HG02763 (cell line): Measurements from ENCODE around the gene CGB2.
"Not testable (repeated sequence)": the region's sequence is repeated elsewhere in the genome, so short reads cannot be mapped to it uniquely, and the experiment has no call there.

ENCODE experiments used
- ATAC-seq: cut with Tn5 transposase; IDR thresholded peaks from one replicate; pipeline ENCODE4 v1.9.1; 2021; ENCODE audit warnings: mild to moderate bottlenecking, moderate library complexity; ENCODE audit not compliant: unreplicated experiment

Gene CGB2

DNA sequence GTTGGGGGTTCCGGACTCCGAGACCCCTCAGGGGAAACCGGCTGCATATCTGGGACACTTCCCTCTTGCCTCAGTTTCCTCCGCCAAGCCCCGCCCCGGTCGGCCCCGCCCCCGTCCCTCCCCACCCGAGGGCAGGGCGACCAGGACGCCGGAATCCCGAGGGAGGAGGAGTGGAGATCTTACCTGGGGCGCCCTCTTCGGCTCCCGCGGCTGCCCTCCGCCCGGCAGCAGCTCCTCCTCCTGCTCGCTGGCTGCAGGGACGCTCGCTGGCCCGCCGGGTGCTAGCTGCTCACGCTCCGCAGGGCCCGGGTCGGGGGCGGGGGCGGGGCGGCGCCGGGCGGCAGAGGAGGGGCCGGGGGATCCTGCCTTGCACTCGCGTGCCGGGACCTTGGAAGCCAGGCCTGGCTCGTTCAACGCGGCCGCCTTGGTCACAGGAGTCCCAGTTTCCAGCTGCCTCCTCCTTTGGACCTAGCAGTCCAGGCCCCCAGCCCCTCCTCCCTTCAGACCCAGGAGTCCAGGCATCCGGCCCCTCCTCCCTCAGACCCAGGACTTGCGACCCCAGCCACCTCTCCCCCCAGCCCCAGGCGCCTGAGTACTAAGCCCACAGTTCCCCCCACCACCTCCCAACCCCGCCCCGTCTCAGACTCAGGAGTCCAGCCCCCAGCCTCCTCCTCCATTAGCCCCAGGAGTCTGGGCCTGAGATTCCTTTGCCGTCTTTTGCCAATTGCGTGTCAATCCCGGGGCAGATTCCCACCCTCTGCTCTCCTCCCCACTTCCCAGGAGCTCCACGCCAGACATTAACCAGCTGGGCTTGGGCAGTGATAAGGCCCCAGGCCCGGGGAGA lies 33.3 kb downstream of the CGB2 start, which contains the start of gene NTF4:
TSS of gene NTF4 (minus strand) at position 51 of the 844 bp plus-strand sequence. CDS start 2,821 bp downstream, outside the sequence.
- no peak for ATAC-seq

- ATAC-seq = no peak
These were observed 34.3 kb downstream of the CGB2 start for GRCh38 chr19:49065905-49066512.

GRCh38 chr19:49067554-49067953 lies 35.9 kb downstream of the CGB2 start:
- no peak for ATAC-seq

GRCh38 chr19:49069026-49069425 lies 37.3 kb downstream of the CGB2 start:
- ATAC-seq = no peak

DNA sequence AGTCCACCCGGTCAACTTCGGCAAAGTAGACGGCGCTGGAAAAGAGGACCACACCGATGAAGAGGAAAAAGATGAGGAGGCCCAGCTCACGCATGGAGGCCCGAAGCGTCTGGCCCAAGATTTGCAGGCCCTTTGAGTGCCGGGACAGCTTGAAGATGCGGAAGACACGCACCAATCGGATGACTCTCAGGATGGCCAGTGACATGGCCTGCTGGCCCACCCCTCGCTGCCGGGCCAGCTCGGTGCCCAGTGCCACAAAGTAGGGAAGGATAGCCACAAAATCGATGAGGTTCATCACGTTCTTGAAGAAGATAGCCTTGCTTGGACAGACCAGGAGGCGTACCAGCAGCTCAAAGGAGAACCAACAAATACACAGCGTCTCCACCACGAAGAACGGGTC lies 38.7 kb downstream of the CGB2 start:
- no peak for ATAC-seq

GRCh38 chr19:49071860-49072547 lies 40.3 kb downstream of the CGB2 start:
- no peak for ATAC-seq

DNA sequence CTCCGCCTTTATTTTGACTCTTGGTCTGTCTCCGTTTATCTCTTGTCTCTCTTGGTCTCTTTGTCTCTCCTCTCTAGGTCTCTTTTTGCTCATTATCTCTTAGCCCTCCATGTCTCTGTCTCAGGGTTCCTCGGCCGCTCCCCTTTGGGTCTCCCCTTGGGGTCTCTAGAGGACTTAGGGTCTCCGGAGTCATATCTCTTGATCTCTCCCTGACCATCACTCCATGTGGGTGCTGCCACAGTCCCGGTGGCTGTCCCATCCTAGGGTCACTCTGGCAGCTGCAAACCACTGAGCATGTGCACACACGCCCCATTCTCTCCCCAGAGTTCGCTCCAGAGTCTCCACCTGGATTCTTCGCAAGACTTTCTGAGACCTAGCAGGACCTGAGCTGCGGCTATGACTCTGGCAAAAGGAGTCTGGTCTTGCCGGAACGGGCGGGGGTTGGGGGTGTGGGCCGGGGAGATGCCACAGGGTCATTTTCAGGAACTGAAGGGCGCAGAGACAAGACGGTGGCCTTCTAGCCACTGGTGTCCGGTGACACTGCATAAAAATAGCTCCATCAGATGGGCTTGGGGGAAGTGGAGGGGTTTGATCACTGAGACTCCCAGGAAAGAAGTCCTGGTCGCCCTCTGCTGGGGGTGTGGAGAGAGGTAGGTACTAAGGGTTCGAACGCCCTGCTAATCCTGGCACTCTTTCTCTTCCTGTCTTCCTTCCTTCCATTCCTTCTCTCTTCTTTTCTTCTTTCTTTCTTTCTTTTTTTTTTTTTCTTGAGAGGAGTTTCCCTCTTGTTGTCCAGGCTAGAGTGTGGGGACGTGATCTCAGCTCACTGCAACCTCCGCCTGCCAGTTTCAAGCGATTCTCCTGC lies 42.1 kb downstream of the CGB2 start:
- ATAC-seq = no peak

DNA sequence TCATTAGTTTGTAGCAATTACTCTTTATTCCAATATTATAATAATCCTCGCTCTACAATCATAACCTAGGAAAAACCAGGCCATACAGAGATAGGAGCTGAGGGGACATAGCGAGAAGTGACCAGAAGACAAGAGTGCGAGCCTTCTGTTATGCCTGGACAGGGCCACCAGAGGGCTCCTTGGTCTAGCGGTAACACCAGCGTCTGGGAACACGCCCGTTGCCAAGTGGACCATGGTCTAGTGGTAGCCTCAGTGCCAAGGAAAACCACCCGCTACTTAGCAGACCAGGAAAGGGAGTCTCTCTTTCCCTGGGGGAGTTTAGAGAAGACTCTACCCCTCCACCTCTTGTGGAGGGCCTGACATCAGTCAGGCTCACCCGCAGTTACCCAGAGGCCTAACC lies 43.2 kb downstream of the CGB2 start:
- not testable (repeated sequence) for ATAC-seq

DNA sequence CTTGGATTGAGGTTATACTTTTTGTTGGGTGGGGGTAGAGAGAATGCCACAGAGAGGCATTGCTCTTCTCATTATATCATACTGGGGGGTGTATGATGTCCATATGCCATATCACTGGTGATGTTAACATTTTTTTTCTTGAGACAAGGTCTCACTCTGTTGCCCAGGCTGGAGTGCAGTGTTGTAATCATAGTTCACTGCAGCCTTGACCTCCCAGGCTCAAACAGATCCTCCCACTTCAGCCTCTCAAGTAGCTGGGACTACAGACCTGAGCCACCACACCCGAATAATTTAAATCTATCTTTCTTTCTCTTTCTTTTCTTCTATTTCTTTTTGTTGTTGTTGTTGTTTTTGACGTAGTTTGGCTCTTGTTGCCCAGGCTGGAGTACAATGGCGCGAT lies 48.7 kb downstream of the CGB2 start:
- ATAC-seq = no peak

- ATAC-seq = no peak
These were observed 49.6 kb downstream of the CGB2 start for GRCh38 chr19:49081273-49081672.
